Cardiac fibroblast (primary cell): ENCODE measurements around the gene LHFPL2.
A peak's percentile ranks its signal among the peaks of the same experiment; 100 is the strongest.

ENCODE experiments used
- DNase-seq, 2 donors: peaks; one replicate each; pipeline versions ENCODE4 v3.0.0 to v3.0.0-alpha.2; 2010; ENCODE audit warnings: low read depth in 2 of 2
- H3K4me3 ChIP-seq, 2 donors: replicated peaks in 1 of 2; 1 replicate in 1 of 2; 2 replicates in 1 of 2; pipeline ENCODE4 v1.5.1; 2011; ENCODE audit warnings: low read depth in 2 of 2, low read length in 2 of 2, mild to moderate bottlenecking in 2 of 2, moderate library complexity in 1 of 2
- CTCF ChIP-seq: IDR thresholded peaks from one replicate; pipeline ENCODE4 v1.5.1; 2011; ENCODE audit warnings: low read depth, mild to moderate bottlenecking, low read length, inconsistent platforms

Gene LHFPL2

GRCh38 chr5:78588507-78588906 is 60.1 kb downstream of the LHFPL2 start:
- TF ChIP-seq CTCF, result no peak
- no peak for DNase-seq
- H3K4me3 ChIP-seq, result no peak overlapping the region

- TF ChIP-seq CTCF, result no peak
- peak; percentile 75 to 93 for DNase-seq
- H3K4me3 ChIP-seq, result no peak overlapping the region
Measured at GRCh38 chr5:78587775-78588291, 60.7 kb downstream of the LHFPL2 start.

GRCh38 chr5:78587081-78587774 is 61.3 kb downstream of the LHFPL2 start:
- H3K4me3 ChIP-seq, result no peak overlapping the region
- TF ChIP-seq CTCF, result no peak
- DNase-seq, result peak in 1 of 2 donors; percentile 33

- TF ChIP-seq CTCF, result no peak
Measured at GRCh38 chr5:78586251-78586650, 62.3 kb downstream of the LHFPL2 start.

GRCh38 chr5:78578015-78578414 is 70.6 kb downstream of the LHFPL2 start:
- no peak for DNase-seq
- H3K4me3 ChIP-seq, result no peak overlapping the region
- no peak for TF ChIP-seq CTCF

More at GRCh38 chr5:78586251-78586650, 62.3 kb downstream of the LHFPL2 start:
- DNase-seq, result peak; percentile 95 to 100
- no peak overlapping the region for H3K4me3 ChIP-seq

GRCh38 chr5:78577071-78577807 is 71.3 kb downstream of the LHFPL2 start:
- TF ChIP-seq CTCF, result no peak
- no peak overlapping the region for H3K4me3 ChIP-seq
- peak; percentile 49 to 58 for DNase-seq
